ENCODE measurements around the gene SUCLG2.

SUCLG2 gene

DNA sequence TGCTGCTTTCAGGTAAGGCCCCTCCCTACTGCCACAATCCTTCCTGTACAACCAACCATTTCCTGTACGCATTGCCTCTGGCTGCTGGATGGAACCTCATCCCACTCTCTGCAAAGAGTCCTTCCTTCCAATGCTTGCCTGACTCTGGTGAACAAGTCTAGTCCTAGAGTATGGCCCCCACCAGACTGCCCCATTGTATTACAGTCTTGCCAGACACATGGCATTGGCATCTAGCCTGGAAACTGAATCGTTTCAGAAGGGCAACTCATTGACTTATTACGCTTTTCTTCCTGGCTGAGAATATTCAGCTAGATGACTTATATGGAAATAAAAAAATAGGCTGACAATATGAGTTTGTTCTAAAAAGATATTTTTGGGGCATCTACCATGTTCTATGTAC lies 170.3 kb downstream of the SUCLG2 start:
- no CpG with 5 or more reads among the region's 3 CpGs for WGBS (ENCODE audit: extremely low coverage, insufficient coverage, low lambda C conversion rate)
- H3K4me1 ChIP-seq (ENCODE audit: control insufficient read depth, low read depth, low read length) = no peaks in the 10 kb centered on the region
- H4K5ac ChIP-seq (ENCODE audit: low read length) = no peak overlapping the region
- no peak overlapping the region for H2AK5ac ChIP-seq (ENCODE audit: low read length)
- DNase-seq = no peak
- no peak overlapping the region for H3K23ac ChIP-seq (ENCODE audit: low read length)
- H3K9ac ChIP-seq (ENCODE audit: low read length) = no peak overlapping the region
- no peaks in the 10 kb centered on the region for H3K79me2 ChIP-seq (ENCODE audit: control insufficient read depth, insufficient read depth, low read length)
- H2BK5ac ChIP-seq (ENCODE audit: low read length) = no peak overlapping the region
- H3K79me1 ChIP-seq (ENCODE audit: low read length) = no peaks in the 10 kb centered on the region
- H2BK120ac ChIP-seq (ENCODE audit: low read depth, low read length) = no peak overlapping the region
- no peak overlapping the region for H4K8ac ChIP-seq (ENCODE audit: low read depth, low read length)
- no peak overlapping the region for H3K56ac ChIP-seq (ENCODE audit: low read length)
- H3K18ac ChIP-seq (ENCODE audit: low read length) = no peak overlapping the region
- H3K4me2 ChIP-seq (ENCODE audit: low read length) = no peak overlapping the region
- H3K27ac ChIP-seq (ENCODE audit: low read depth, low read length) = no peak overlapping the region
- no peak overlapping the region for H3K4me3 ChIP-seq (ENCODE audit: low read length)
- H2BK15ac ChIP-seq (replicated peaks; ENCODE audit: low read depth) = no peak overlapping the region
- H3K36me3 ChIP-seq (ENCODE audit: control insufficient read depth, insufficient read depth, low read length) = no peaks in the 10 kb centered on the region
- H3K4ac ChIP-seq (ENCODE audit: low read depth, low read length) = no peak overlapping the region
- no peaks in the 10 kb centered on the region for H3K27me3 ChIP-seq (ENCODE audit: insufficient read depth, low read length, poor library complexity)

DNA sequence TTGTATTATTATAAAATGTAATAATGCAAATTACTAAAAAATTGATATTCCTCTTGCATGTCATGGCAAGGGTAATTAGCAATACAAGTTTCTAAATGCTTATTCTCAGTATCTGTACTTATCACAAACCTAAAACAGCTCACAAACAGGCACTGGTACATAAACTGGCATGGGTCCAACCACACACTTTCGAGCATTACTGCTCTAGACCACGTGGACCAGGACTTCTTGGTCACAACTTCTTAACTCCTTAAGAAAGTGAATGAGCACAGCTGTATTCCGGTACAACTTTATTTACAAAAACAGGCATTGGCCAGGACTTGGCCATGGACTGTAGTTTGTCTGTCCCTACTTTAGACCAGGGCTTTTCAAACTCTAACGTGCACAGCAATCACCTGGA lies 173.3 kb downstream of the SUCLG2 start:
- Histone ChIP-seq H3K4me2 (ENCODE audit: low read length) (no peak overlapping the region), H3K18ac (ENCODE audit: low read length) (no peak overlapping the region), H3K4me1 (ENCODE audit: control insufficient read depth, low read depth, low read length) (no peaks in the 10 kb centered on the region), H3K27ac (ENCODE audit: low read depth, low read length) (no peak overlapping the region), H3K79me2 (ENCODE audit: control insufficient read depth, insufficient read depth, low read length) (no peaks in the 10 kb centered on the region), H2BK15ac (replicated peaks; ENCODE audit: low read depth) (no peak overlapping the region), H3K23ac (ENCODE audit: low read length) (no peak overlapping the region), H4K8ac (ENCODE audit: low read depth, low read length) (no peak overlapping the region), H3K4me3 (ENCODE audit: low read length) (no peak overlapping the region), H3K56ac (ENCODE audit: low read length) (no peak overlapping the region), H3K79me1 (ENCODE audit: low read length) (no peaks in the 10 kb centered on the region), H2BK120ac (ENCODE audit: low read depth, low read length) (no peak overlapping the region), H3K9ac (ENCODE audit: low read length) (no peak overlapping the region), H3K4ac (ENCODE audit: low read depth, low read length) (no peak overlapping the region), H2BK5ac (ENCODE audit: low read length) (no peak overlapping the region), H2AK5ac (ENCODE audit: low read length) (no peak overlapping the region), H3K27me3 (ENCODE audit: insufficient read depth, low read length, poor library complexity) (no peaks in the 10 kb centered on the region), H3K36me3 (ENCODE audit: control insufficient read depth, insufficient read depth, low read length) (no peaks in the 10 kb centered on the region), H4K5ac (ENCODE audit: low read length) (no peak overlapping the region)
- no peak for DNase-seq
- no CpG with 5 or more reads among the region's 4 CpGs for WGBS (ENCODE audit: extremely low coverage, insufficient coverage, low lambda C conversion rate)

DNA sequence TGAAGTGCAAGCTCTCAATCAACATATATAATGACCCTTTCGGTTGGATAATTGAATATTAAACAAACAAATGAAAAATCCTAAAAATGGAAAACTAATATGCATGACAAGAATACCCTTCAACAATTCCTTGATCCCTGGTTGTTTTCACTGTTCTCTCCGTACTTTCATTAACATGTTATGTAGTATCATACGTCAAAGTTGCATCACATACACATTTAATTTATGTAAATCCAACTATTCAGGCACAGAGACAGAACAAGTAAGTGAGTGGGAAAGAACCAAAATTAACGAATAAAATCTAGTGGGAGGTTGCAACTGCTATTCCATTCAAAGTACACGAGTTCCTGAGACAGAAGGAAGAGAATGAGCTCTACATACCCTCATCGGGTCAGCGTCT lies 176.0 kb downstream of the SUCLG2 start:
- Histone ChIP-seq H3K23ac (ENCODE audit: low read length) (no peak overlapping the region), H3K79me1 (ENCODE audit: low read length) (no peaks in the 10 kb centered on the region), H3K4me1 (ENCODE audit: control insufficient read depth, low read depth, low read length) (no peaks in the 10 kb centered on the region), H2BK120ac (ENCODE audit: low read depth, low read length) (no peak overlapping the region), H3K79me2 (ENCODE audit: control insufficient read depth, insufficient read depth, low read length) (no peaks in the 10 kb centered on the region), H3K4me2 (ENCODE audit: low read length) (no peak overlapping the region), H3K18ac (ENCODE audit: low read length) (no peak overlapping the region), H2AK5ac (ENCODE audit: low read length) (no peak overlapping the region), H3K4me3 (ENCODE audit: low read length) (no peak overlapping the region), H3K9ac (ENCODE audit: low read length) (no peak overlapping the region), H2BK15ac (replicated peaks; ENCODE audit: low read depth) (no peak overlapping the region), H3K27ac (ENCODE audit: low read depth, low read length) (no peak overlapping the region), H3K56ac (ENCODE audit: low read length) (no peak overlapping the region), H3K36me3 (ENCODE audit: control insufficient read depth, insufficient read depth, low read length) (no peaks in the 10 kb centered on the region), H3K27me3 (ENCODE audit: insufficient read depth, low read length, poor library complexity) (no peaks in the 10 kb centered on the region), H4K8ac (ENCODE audit: low read depth, low read length) (no peak overlapping the region), H4K5ac (ENCODE audit: low read length) (no peak overlapping the region), H3K4ac (ENCODE audit: low read depth, low read length) (no peak overlapping the region), H2BK5ac (ENCODE audit: low read length) (no peak overlapping the region)
- no CpG with 5 or more reads among the region's 7 CpGs for WGBS (ENCODE audit: extremely low coverage, insufficient coverage, low lambda C conversion rate)
- no peak for DNase-seq

- Histone ChIP-seq H3K4me3 (ENCODE audit: low read length) (no peak overlapping the region), H4K8ac (ENCODE audit: low read depth, low read length) (no peak overlapping the region), H3K18ac (ENCODE audit: low read length) (no peak overlapping the region), H3K79me1 (ENCODE audit: low read length) (no peaks in the 10 kb centered on the region), H3K79me2 (ENCODE audit: control insufficient read depth, insufficient read depth, low read length) (no peaks in the 10 kb centered on the region), H3K4ac (ENCODE audit: low read depth, low read length) (no peak overlapping the region), H3K56ac (ENCODE audit: low read length) (no peak overlapping the region), H2BK120ac (ENCODE audit: low read depth, low read length) (no peak overlapping the region), H3K4me2 (ENCODE audit: low read length) (no peak overlapping the region), H4K5ac (ENCODE audit: low read length) (no peak overlapping the region), H2BK5ac (ENCODE audit: low read length) (no peak overlapping the region), H2AK5ac (ENCODE audit: low read length) (no peak overlapping the region), H2BK15ac (replicated peaks; ENCODE audit: low read depth) (no peak overlapping the region), H3K4me1 (ENCODE audit: control insufficient read depth, low read depth, low read length) (no peaks in the 10 kb centered on the region), H3K36me3 (ENCODE audit: control insufficient read depth, insufficient read depth, low read length) (no peaks in the 10 kb centered on the region), H3K23ac (ENCODE audit: low read length) (no peak overlapping the region), H3K9ac (ENCODE audit: low read length) (no peak overlapping the region), H3K27ac (ENCODE audit: low read depth, low read length) (no peak overlapping the region), H3K27me3 (ENCODE audit: insufficient read depth, low read length, poor library complexity) (no peaks in the 10 kb centered on the region)
- no CpG with 5 or more reads among the region's 4 CpGs for WGBS (ENCODE audit: extremely low coverage, insufficient coverage, low lambda C conversion rate)
- no peak for DNase-seq
Measured at GRCh38 chr3:67474311-67474710, 180.1 kb downstream of the SUCLG2 start.

- Histone ChIP-seq H3K27ac (ENCODE audit: low read depth, low read length) (no peak overlapping the region), H3K36me3 (ENCODE audit: control insufficient read depth, insufficient read depth, low read length) (no peaks in the 10 kb centered on the region), H3K4me1 (ENCODE audit: control insufficient read depth, low read depth, low read length) (no peaks in the 10 kb centered on the region), H3K9ac (ENCODE audit: low read length) (no peak overlapping the region), H4K8ac (ENCODE audit: low read depth, low read length) (no peak overlapping the region), H3K79me1 (ENCODE audit: low read length) (no peaks in the 10 kb centered on the region), H3K27me3 (ENCODE audit: insufficient read depth, low read length, poor library complexity) (no peaks in the 10 kb centered on the region), H2BK120ac (ENCODE audit: low read depth, low read length) (no peak overlapping the region), H3K4me2 (ENCODE audit: low read length) (no peak overlapping the region), H3K56ac (ENCODE audit: low read length) (no peak overlapping the region), H2BK5ac (ENCODE audit: low read length) (no peak overlapping the region), H3K4me3 (ENCODE audit: low read length) (no peak overlapping the region), H4K5ac (ENCODE audit: low read length) (no peak overlapping the region), H3K23ac (ENCODE audit: low read length) (no peak overlapping the region), H3K79me2 (ENCODE audit: control insufficient read depth, insufficient read depth, low read length) (no peaks in the 10 kb centered on the region), H2AK5ac (ENCODE audit: low read length) (no peak overlapping the region), H3K4ac (ENCODE audit: low read depth, low read length) (no peak overlapping the region), H2BK15ac (replicated peaks; ENCODE audit: low read depth) (no peak overlapping the region), H3K18ac (ENCODE audit: low read length) (no peak overlapping the region)
- no peak for DNase-seq
- WGBS (ENCODE audit: extremely low coverage, insufficient coverage, low lambda C conversion rate) = no CpG with 5 or more reads among the region's 2 CpGs
Measured at GRCh38 chr3:67472674-67473201, 181.7 kb downstream of the SUCLG2 start.

- Histone ChIP-seq H3K4me3 (ENCODE audit: low read length) (no peak overlapping the region), H3K79me2 (ENCODE audit: control insufficient read depth, insufficient read depth, low read length) (no peaks in the 10 kb centered on the region), H3K56ac (ENCODE audit: low read length) (no peak overlapping the region), H3K4ac (ENCODE audit: low read depth, low read length) (no peak overlapping the region), H3K4me2 (ENCODE audit: low read length) (no peak overlapping the region), H2BK5ac (ENCODE audit: low read length) (no peak overlapping the region), H3K4me1 (ENCODE audit: control insufficient read depth, low read depth, low read length) (no peaks in the 10 kb centered on the region), H3K23ac (ENCODE audit: low read length) (no peak overlapping the region), H4K5ac (ENCODE audit: low read length) (no peak overlapping the region), H3K36me3 (ENCODE audit: control insufficient read depth, insufficient read depth, low read length) (no peaks in the 10 kb centered on the region), H4K8ac (ENCODE audit: low read depth, low read length) (no peak overlapping the region), H3K27ac (ENCODE audit: low read depth, low read length) (no peak overlapping the region), H3K18ac (ENCODE audit: low read length) (no peak overlapping the region), H3K27me3 (ENCODE audit: insufficient read depth, low read length, poor library complexity) (no peaks in the 10 kb centered on the region), H2BK15ac (replicated peaks; ENCODE audit: low read depth) (no peak overlapping the region), H3K9ac (ENCODE audit: low read length) (no peak overlapping the region), H2AK5ac (ENCODE audit: low read length) (no peak overlapping the region), H3K79me1 (ENCODE audit: low read length) (no peaks in the 10 kb centered on the region), H2BK120ac (ENCODE audit: low read depth, low read length) (no peak overlapping the region)
- whole genome bisulfite sequencing (ENCODE audit: extremely low coverage, insufficient coverage, low lambda C conversion rate) = no CpG with 5 or more reads among the region's 1 CpG
- no peak for DNase-seq
Measured at GRCh38 chr3:67470207-67470606, 184.2 kb downstream of the SUCLG2 start.
